Middle frontal gyrus (tissue), 1 donor: ENCODE results near the gene CDC42BPA.
"Not testable (repeated sequence)": the region's sequence is repeated elsewhere in the genome, so short reads cannot be mapped to it uniquely, and the experiment has no call there.

ENCODE experiments used
- DNase-seq: peaks from one replicate; pipeline ENCODE4 v3.0.0-alpha.2; 2015; ENCODE audit warnings: low spot score; ENCODE audit errors: extremely low spot score

The CDC42BPA gene

DNA sequence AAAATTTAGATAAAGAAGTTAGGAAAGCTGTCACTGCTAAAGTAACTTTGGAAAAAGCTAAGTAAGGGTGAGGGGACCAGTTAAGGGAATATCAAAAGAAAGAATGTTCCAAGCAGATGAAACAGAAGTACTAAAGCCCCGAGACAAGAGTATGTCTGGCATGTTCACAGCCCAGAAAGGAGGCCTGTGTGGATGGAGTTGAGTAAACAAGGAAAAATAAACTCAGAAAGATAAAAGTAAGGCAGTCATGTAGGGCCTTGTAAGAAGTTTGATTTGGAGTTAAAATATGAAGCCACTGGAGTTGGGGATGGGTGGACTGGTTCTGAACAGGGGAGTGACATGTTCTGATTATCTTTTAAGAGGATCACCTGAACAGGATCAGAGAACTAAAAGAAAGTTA is 177.9 kb downstream of the CDC42BPA start:
- DNase-seq: no peak

DNA sequence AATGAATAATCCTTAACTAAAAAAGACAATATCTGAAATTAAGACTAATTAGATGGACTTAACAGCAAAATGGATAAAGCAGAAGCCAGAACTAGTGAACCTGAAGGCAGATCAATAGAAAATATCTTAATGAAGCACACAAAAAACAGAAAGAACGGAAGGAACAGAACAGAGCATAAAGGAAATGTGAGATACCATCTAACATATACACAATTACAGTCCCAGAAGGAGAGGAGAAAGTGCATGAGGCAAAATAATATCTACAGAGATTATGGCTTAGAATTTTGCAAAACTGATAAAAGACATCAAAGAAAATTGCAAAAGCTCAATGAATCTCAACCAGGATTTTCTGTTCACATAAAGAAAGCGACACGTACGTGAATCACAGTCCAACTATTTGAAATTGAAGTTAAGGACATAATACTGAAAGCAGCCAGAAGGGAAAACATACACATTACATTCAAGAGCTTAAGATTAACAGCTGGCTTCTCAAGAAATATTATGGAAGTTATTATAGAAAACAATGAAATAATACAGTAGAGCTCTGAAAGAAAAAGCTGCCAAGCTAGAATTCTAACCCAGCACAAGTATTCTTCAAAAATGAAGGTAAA is 182.0 kb downstream of the CDC42BPA start:
- DNase-seq: no peak

DNA sequence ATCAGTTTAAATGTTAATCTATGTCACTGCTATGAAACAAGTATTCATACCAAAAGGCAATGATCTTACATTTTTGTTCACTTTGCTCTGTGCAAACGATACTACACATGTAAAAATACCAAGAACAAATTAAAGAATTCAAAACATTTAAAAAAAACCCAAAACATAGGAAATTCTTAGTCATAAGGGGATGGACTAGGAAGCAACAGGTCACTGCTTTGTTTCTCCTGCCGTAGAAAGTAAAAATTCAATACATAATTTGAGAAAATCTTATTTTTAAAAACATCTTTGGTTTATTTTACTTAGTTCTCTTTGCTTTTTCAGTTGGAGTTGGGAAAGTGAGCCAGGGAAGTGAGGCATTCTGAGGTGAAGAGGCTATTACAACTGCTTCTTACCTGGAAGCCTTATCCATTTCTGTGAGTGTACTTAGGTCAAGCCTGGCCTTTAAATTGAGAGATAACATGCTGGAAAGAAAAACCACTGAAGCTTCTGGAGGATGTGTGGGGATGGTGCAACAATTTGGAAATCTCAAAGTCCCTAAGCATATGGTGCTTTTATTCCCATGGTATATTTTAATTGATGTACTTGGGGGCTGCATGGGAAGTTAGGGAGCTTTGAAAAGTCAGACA is 183.5 kb downstream of the CDC42BPA start:
- no peak for DNase-seq

DNA sequence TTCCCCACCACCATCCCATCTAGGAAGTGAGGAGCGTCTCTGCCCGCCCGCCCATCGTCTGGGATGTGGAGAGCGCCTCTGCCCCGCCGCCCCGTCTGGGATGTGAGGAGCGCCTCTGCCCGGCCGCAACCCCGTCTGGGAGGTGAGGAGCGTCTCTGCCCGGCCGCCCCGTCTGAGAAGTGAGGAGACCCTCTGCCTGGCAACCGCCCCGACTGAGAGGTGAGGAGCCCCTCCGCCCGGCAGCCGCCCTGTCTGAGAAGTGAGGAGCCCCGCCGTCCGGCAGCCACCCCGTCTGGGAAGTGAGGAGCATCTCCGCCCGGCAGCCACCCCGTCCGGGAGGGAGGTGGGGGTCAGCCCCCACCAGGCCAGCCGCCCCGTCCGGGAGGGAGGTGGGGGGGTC is 185.6 kb downstream of the CDC42BPA start:
- DNase-seq: not testable (repeated sequence)

DNA sequence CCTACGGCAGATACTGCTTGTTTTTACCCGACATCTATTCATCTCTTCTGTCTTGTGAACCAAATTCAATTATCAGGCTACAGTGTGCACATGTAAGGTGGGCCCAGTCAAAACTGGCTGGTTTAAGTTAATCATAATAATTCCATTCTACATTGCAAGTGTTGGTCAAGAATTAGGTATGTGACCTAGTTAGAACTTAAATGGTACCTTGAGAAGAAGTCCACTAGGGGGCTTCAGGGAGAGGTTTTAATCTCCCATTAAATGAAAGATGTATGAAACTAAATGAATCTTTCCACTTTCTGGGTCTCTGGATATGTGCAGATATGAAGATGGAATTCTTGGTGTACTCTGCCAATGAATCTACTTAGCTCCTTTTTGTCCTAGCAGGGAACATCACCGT is 187.1 kb downstream of the CDC42BPA start:
- no peak for DNase-seq

DNA sequence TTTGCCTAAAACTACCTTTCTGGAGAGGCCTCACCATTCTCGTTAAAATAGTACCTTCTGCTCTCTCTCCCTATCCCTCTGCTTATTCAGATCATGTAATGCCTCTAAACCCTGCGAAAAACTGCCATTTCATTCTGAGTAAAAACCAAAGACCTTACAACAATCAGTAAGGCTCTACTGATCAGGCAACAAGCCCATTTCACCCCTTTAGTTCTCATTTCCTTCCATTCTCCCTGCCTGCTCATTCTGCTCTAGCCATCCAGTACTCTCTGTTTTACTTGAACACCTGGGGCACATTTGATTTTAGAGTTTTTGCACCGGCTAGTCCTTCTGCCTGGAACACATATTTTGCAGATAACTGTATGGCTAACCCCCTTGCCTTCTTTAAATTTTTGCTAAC is 190.4 kb downstream of the CDC42BPA start:
- no peak for DNase-seq

DNA sequence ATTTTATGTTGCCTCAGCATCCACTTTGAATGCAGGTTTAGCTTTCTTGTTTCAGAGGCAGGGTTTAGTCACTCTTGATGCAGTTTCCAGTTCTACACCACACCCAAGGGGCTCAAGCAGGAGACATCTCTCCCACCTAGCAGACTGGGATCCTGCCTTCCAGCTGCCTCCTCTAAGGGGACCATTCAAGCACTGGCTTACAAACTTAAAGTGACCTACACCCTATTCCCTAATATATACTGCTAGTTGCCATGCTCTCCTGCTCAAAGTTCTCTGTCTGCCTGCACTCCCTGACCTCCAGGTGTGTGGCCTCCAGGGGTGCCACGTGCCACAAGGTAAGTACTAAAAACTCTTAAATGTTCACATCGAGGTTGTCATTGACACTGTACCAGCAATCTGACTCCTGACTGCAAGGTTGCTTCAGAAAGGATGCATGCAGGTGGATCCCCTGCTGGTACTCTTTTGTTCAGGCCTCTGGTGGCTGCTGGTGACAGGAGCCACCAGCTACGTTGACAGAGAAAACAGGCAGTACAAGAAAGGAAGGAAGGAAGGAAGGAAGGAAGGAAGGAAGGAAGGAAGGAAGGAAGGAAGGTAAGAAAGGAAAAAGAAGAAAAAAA is 192.3 kb downstream of the CDC42BPA start:
- DNase-seq: no peak

DNA sequence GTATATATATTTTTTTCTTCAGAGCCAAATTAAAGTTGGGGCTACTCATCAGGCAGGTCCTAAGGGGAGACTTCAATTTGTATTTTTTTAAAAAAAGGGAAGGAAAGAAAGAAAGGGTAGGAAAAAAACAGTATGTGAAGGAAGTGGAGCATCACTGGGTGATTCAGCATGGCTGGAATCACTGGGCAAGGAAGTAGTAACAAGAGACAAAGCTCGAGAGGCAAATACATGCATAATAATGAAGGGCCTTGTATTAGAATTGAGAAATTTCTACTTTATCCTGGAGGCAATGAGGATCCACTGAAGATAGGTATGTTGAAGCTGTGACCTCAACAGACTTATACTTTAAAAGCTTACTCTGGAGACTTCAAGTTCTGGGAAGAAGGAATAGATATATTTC is 193.8 kb downstream of the CDC42BPA start:
- DNase-seq: no peak

DNA sequence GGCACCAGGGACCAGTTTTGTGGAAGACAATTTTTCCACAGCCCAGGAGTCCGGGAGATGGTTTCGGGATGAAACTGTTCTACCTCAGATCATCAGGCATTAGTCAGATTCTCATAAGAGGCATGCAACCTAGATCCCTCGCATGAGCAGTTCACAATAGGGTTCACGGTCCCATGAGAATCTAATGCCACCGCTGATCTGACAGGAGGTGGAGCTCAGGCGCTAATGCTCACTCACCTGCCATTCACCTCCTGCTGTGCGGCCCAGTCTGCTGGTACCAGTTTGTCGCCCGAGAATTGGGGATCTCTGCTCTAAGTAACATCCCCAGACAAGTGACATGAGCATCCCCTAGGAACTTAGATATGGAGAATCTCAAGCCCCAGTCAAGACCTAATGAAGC is 197.5 kb downstream of the CDC42BPA start:
- no peak for DNase-seq

DNA sequence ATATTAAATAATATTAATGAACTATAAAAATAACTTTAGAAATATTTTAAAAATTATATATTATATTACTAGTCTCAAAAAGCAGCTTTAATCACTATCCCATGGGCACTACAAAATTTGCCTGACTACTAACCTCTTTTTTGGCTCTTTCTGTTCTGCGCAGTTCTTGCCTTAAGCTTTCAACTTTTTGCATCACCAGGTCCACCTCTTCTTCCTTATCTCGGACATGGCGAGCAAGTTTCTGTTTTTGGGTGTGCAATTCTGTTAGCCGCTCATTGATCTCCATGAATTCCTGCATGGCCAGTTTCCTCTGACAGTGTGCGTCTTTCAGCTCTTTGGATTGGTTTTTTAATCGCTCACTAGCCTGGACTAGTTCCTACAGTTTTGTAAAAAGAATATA is 205.8 kb downstream of the CDC42BPA start:
- DNase-seq: no peak

DNA sequence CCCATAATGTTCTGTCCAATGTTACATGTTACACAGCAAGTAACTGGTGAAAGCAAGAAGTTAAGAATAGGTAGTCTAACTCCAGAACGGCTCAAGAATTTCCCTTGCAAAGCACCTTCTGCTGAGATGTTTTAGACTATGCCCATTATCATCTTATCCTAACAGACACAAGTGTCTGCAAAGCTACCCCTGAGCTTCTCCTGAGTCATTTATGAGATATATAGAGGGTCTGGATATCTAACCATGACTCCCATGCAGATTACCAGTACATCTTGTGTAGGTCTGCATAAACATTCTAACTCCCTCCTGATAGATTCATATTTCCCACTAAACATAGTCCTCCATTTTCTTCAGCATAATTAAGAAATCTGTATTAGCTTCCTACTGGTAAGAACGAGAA is 206.5 kb downstream of the CDC42BPA start:
- no peak for DNase-seq

DNA sequence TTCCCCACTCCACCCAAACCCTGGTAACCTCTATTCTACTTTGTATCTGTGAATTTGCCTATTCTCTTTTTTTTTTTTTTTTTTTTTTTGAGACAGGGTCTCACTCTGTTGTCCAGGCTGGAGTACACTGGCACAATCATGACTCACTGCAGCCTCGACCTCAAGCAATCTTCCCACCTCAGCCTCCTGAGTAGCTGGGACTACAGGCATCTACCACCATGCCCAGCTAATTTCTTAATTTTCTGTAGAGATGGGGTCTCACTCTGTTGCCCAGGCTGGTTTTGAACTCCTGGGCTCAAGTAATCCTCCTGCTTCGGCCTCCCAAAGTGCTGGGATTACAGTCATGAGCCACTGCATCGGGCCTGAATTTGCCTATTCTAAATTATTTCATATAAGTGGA is 213.0 kb downstream of the CDC42BPA start:
- DNase-seq: not testable (repeated sequence)

DNA sequence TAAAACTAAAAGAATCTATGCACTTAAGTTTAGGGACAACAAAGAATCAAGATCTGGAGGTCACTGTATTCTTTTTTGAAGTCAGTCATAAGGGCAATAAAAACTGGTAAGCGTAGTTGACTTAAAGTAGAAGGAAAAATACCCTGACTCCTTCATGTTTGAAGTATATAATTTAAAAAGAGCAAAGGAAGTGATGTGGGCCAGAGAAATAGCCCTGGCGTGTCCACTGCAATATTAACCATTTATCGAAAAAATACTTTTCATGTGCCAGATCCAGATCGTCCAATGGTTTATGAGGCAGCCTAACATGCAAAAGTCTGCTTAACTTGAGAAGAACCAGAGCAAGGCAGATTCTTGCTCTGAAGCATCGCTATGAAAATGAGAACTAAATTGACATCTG is 216.2 kb downstream of the CDC42BPA start:
- DNase-seq: no peak

DNA sequence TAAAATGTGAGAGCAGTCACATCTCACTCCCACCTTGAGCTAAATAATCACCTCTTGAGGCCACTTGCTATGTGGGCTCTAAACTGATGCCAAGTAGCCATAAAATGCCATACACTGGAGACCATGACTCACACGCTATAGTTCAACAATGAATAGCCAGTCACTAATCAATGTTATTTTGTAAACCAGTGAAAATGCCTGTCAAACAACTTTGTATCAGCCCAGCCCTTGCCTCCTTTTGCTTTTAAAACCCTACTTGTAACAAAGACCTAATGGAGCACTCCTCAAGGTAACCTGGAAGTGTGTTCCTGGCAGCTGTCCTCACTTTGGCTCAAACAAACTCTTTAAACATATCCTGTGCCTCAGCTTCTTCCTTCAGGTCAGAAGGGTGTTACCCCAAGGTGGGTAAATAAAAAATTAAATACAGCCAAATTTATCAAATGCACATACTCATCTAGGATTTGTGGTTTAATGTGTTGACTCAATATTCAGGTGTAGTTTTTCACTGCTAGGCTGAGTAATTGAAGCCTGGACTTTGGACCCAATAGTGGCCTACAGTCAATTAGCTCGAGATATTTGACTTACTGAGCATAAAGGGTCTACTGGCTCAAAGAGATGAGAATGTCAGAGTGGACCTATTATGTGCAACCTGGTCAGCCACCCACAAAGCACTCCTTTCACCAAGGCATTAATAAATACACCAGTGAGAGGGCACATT is 223.9 kb downstream of the CDC42BPA start:
- DNase-seq: no peak

DNA sequence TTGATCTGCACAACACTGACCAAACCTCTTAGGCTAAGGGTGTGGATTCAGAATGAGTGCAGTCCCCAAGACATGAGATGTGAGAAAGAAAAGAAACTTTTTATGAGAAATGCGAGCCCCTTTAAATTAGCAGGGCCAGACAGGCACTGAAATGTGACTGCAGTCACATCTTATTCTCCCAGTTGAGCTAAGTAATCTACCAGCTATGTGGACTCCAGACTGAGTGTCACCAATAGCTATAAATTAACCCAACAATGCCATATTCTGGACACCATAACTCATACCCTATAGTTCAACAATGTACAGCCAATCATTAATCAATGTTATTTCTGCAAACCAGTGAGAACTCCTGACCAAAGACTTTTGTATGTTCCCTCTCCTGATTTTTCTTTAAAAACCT is 225.0 kb downstream of the CDC42BPA start:
- no peak for DNase-seq

DNA sequence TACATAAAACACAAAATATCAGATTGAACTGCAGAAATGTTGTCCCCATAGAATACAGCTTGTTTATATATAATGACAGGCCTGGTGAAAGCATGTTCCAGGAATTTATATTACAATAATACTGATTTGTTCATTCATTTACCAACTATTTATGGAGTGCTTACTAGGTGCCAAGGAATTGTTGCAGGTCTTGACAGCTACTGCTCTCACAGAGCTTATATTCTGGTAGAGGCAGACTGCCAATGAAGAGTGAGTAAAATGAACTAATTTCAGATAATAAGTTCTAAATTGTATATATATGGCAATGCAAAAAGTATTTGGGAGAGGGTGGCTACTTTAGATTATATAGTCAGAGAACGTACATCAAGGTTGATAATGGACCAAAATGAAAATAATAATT is 226.2 kb downstream of the CDC42BPA start:
- DNase-seq: no peak

DNA sequence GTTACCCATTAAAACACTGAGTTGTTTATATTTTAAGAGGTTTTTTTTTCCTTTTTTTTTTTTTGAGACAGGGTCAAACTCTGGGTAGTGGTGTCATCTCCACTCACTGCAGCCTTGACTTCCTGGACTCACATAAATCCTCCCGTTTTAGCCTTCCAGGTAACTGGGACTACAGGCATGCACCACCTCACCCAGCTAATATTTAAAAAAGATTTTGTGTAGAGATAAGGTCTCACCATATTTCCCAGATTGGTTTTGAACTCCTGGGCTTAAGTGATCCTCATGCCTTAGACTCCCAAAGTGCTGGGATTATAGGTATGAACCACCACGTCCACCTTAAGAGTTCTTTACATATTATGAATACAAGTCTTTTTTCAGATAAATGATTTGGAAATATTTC is 231.7 kb downstream of the CDC42BPA start:
- no peak for DNase-seq

DNA sequence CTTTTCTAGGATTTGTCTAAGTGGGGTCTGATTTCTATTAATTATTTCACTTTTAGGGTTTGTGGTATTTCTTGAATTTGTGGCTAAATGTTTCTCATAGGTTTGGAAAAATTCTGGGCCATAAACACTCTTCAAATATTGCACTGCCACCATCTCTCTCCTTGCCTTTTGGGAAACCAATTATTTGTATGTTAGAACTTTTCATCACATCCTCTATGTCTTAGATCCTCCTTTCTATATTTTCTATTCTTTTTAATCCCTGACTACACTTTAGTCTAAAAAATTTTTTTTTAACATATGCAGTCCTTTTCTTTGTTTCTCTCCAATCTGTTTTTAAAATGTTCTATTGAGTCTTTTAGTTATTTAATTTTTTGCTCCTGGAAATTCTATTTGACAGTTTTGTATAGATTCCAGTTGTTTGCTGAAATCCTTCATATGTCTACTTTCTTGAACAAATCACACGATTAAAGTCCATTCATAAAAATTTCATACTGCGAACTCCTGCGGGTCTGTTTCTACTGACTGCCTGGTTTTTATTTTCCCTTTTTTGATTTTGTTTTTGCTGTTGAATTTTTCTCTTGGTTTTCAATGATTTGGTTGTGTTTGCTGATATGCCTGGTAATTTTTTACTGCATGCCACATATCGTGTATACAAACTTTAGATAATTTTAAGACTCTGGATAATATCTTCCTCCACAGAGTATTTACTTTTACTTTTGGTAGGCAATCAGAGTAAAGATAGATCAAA is 235.1 kb downstream of the CDC42BPA start:
- no peak for DNase-seq

DNA sequence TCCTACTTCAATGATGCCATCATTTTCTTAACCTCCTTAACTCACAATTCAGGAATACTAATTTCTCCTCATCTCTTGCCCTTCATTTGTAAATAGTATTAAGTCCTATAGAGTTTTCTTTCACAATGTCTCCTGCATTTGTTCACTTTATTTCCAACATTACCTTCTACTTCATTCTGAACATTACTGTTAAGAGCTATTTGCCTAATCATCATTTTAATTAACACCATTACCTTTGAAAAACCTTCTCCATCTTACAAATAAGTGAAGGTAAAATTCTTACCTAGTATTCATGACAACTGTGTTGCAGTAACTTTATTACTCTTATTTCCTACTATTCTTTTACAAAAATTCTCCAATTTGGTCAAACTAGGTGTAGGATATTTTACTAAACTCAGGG is 240.5 kb downstream of the CDC42BPA start:
- no peak for DNase-seq

DNA sequence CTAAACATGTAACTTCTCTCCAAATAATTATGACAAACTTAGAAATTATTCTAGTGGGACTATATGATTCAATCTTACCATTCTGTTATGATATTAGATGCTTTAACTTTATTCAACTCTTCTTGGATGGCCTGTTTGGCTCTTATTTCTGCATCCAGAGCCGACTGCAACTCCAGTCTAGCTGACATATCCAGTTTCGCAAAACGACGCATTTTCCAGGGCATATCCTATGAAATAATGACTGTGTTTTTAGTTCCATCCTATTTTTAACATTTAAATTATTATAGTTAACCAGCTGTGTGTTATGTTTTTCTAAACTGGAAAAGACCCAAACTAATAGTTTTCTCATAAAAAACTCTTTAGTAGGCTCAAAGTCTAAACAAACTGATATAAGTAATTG is 244.5 kb downstream of the CDC42BPA start:
- DNase-seq: no peak

DNA sequence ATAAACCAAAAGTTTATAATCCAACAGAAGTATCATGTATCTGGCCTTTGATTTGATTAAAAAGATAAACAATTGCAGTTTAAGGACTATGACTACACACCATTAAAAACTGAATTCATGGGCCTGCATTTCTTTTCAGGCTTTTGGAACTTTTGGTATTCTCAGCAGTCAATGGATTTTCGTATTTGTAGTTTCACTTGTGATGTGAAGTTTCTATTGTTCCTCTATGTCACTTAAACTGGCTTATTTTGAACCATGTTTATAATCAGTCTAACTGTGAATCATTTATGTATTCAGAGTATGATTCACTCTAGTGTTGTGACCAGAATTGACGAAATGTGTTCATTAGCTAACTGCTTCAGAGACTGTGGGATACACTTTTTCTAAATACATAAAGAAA is 245.3 kb downstream of the CDC42BPA start:
- DNase-seq: no peak
